Astrocyte of the cerebellum (primary cell): ENCODE results near the gene MDFI.

Experiments
- DNase-seq: peaks from one replicate; pipeline ENCODE4 v3.0.0-alpha.2; 2011; ENCODE audit warnings: low read depth
- H3K4me3 ChIP-seq: 2 replicates; pipeline ENCODE4 v1.5.1; 2011; ENCODE audit warnings: mild to moderate bottlenecking, low read depth, low read length, moderate library complexity
- in situ Hi-C: cut with HindIII; loops from 2 replicates; pipeline ENCODE4 v1.10.0; 2017; ENCODE audit warnings: low sequenced_read_pairs
- TF ChIP-seq, protein P1 (sequence below): IDR thresholded peaks from 2 replicates; pipeline ENCODE4 v1.5.1; 2012; ENCODE audit warnings: low read length, low read depth, moderate library complexity, mild to moderate bottlenecking; ENCODE audit errors: missing control alignments

The MDFI gene

DNA sequence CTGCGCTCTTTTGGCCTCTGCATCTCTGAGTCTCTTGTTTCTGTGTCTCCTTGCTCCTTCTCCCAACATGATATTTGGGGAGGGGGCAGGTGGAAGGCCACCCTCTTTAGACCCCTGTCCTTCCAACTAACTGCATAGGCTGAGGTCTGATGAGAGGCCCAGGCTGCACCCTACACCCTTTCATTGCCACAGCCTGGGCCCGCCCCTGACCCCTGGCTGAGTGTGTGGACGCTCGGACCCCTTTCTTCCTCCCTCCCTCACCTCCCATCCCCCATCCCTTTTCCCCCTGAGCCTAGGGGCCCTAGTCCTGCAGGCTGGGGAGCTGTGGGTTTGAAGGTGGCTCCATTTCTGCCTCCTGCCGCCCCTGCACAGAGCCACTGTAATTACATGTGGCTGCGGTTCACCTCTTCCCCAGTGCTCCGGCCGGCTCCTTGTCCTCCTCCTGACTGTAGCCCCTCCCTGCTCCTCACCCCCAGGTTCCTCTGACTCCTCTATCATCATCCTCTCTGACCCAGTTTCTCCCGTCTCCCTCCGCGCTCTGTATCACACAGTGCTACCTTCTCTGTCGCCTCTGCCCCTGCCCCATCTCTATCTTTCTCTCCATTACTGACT, 6.8 kb downstream of the MDFI start:
- in situ Hi-C loops, result no loop called here
- DNase-seq, result no peak
- TF ChIP-seq, protein P1, sequence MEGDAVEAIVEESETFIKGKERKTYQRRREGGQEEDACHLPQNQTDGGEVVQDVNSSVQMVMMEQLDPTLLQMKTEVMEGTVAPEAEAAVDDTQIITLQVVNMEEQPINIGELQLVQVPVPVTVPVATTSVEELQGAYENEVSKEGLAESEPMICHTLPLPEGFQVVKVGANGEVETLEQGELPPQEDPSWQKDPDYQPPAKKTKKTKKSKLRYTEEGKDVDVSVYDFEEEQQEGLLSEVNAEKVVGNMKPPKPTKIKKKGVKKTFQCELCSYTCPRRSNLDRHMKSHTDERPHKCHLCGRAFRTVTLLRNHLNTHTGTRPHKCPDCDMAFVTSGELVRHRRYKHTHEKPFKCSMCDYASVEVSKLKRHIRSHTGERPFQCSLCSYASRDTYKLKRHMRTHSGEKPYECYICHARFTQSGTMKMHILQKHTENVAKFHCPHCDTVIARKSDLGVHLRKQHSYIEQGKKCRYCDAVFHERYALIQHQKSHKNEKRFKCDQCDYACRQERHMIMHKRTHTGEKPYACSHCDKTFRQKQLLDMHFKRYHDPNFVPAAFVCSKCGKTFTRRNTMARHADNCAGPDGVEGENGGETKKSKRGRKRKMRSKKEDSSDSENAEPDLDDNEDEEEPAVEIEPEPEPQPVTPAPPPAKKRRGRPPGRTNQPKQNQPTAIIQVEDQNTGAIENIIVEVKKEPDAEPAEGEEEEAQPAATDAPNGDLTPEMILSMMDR, result no peak
- H3K4me3 ChIP-seq, result no peak overlapping the region

DNA sequence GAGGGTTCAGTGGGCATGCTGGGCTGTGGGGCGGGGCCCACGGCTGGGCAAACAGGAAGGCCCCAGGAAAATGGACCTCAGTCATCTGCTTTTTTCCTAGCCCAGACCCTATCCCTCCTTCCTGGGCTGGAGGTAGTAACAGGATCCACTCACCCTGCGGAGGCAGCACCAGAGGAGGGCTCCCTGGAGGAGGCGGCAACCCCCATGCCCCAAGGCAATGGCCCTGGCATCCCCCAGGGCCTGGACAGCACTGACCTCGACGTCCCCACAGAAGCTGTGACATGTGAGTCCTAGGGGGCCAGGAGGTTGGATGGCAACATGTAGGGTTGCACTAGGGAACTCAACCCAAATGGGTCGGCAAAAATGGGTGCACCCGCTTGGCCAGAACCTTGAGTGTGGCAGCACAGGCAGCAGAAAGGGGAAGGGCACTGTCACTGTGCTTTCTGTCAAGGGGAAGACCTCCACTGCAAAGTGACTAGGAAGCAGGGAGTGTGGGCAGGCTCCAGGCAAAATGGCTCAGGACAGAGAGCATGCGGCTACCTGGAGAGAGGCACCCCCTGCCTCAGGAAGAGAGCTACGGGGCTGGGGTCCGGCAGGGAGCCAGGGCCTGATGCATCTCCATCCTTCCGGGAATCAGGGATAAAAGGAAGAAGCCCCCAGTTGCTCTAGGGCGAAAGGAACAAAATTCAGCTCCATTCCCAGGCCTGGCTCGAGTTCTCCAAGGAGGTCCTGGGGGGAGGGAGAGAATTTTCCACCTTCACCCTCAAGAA, 7.9 kb downstream of the MDFI start:
- no peak for DNase-seq
- in situ Hi-C loops, result no loop called here
- H3K4me3 ChIP-seq, result no peak overlapping the region
- TF ChIP-seq, protein P1, result no peak

DNA sequence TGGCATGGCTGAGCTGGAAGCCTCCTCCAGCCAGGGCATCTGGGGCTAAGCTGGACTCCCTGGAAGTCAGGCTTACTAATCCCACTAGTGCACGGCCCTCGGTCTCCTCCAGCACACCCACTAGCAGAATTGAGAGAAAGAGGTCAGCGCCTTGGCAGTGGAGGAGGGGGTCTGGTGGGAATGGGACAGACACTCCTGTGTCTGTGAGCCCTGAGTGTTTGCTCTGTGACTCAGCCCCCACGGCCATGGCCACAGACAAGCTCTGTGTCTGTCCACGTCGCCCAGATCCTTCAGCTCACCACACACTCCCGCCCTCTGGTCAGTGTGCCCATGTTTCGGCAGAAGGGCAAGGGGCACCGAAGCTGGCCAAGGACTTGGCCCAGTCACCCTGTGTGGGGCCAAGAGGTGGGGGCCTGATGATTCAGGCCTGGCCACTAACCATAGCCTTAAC, 8.8 kb downstream of the MDFI start:
- H3K4me3 ChIP-seq, result no peak overlapping the region
- DNase-seq, result no peak
- TF ChIP-seq, protein P1, result no peak
- in situ Hi-C loops, result no loop called here

DNA sequence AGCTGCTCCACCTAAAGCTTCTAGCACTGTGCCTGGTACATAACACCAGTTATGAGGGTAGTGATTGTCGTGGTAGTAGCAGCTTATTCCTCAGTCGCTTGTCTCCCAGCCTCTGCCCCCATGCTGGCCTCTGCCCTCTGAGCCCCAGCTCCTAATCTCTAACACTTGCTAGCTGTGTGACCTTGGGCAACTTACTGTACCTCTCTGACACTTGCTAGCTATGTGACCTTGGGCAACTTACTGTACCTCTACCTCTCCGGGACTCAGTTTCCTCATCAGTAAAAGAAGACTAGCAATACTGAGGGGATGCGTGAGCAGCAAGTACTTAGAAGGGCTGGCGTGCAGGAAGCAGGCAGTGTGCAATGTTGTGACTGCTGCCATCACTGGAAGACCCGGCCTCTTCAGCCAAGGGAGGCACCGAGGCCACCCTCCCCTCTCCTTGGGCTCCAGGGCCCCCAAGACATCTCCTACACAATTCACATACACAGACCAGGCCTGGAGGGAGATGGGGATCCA, 9.9 kb downstream of the MDFI start:
- TF ChIP-seq, protein P1, result no peak
- no peak overlapping the region for H3K4me3 ChIP-seq
- DNase-seq, result no peak
- in situ Hi-C loops, result no loop called here

DNA sequence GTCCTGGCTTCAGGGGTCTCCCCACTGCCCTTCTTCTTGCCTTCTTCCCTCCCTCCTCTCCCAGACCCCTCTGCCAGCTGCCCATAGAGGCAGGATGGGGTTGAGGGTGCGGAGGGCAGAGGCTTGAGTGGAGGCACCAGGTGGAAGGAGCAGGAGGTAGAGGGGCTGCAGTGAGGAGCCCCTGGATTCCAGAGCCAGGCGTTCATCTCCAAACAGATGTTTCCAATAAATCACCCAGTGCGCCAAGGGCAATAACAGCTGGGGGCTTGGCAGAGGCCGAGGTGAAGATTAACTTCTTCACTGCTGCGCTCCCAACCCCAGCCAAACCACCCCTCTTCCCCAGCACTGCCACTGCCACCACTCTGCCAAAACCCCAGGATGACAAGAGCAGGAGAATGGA, 10.7 kb downstream of the MDFI start:
- no peak for DNase-seq
- in situ Hi-C loops, result no loop called here
- H3K4me3 ChIP-seq, result no peak overlapping the region
- TF ChIP-seq, protein P1, result no peak

DNA sequence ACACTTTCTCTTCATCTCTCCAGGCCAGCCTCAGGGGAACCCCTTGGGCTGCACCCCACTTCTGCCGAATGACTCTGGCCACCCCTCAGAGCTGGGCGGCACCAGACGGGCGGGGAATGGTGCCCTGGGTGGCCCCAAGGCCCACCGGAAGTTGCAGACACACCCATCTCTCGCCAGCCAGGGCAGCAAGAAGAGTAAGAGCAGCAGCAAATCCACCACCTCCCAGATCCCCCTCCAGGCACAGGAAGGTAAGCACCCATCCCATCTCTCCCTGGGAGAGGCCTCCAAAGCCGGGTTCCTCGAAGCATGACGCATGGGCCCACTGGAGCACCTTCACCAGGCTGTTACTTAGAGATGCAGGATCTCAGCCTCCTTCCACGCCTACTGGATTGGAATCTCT, 11.3 kb downstream of the MDFI start:
- no peak for DNase-seq
- in situ Hi-C loops, result no loop called here
- TF ChIP-seq, protein P1, result no peak
- H3K4me3 ChIP-seq, result no peak overlapping the region
